GM21360 (cell line): Measurements from ENCODE around the gene COL25A1.
"Not testable (repeated sequence)": the region's sequence is repeated elsewhere in the genome, so short reads cannot be mapped to it uniquely, and the experiment has no call there.

Source experiments
- ATAC-seq: cut with Tn5 transposase; IDR thresholded peaks from one replicate; pipeline ENCODE4 v1.9.1; 2021; ENCODE audit warnings: mild to moderate bottlenecking, moderate library complexity; ENCODE audit not compliant: unreplicated experiment

COL25A1 gene

DNA sequence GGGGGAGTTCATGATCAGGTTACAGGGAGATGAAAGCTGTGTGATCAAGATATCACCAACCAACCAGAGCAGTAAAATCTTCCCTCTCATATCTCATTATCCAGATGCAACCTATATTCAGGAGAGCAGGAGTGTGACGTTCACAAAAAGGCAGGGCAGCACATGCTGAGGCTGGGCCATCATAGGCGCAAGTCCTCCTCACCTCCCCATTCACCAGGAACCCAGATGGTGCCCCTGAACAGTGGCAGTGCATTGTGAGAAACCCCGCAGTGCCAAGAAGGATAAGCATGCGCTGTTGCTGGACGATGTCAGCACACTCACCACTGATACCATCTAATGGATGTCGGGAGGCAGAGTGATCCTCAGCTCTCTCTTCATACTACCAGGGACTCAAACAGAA is 170.9 kb downstream of the COL25A1 start:
- ATAC-seq, result no peak

GRCh38 chr4:109128589-109128988 is 173.9 kb downstream of the COL25A1 start:
- no peak for ATAC-seq

DNA sequence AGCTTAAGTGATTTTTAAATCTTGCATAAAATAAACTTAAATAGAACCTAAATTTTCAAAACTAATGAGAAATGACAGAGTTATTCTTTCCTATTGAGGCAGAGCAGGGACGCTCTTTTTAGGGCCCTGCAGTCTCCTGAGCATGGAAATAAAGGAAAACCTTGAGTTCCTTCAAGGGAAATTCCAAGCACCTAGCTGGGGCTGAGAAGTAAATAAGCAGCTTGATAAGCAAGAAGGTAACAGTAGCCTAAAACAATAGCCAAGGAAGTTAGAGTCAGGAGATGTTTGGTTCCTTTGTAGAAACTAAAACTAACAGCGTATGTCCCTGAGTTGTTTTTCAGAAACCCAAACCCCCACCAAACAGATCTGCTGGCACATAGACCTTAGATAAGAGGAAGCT is 174.6 kb downstream of the COL25A1 start:
- ATAC-seq, result no peak

- ATAC-seq, result no peak
These were observed 175.6 kb downstream of the COL25A1 start for GRCh38 chr4:109126856-109127255.

DNA sequence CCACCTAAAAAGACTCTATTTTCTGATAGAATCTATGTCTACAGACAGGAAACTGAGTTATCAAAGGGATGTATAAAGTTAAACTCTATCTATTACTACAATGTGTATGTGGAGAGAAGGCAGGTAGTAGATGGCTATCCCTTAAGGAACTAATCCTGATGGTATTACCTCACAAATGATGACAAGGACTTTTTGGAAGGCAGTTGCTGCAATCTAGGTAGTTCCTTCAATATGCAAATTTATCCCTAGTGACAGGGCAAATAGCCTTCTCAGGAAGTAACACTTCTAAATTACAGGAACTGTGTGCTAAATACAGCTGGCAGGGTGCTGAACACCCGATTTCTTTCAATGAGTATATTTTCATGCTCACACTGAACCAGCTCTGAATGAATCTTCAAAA is 177.4 kb downstream of the COL25A1 start:
- ATAC-seq, result no peak

GRCh38 chr4:109123951-109124350 is 178.5 kb downstream of the COL25A1 start:
- ATAC-seq, result no peak

DNA sequence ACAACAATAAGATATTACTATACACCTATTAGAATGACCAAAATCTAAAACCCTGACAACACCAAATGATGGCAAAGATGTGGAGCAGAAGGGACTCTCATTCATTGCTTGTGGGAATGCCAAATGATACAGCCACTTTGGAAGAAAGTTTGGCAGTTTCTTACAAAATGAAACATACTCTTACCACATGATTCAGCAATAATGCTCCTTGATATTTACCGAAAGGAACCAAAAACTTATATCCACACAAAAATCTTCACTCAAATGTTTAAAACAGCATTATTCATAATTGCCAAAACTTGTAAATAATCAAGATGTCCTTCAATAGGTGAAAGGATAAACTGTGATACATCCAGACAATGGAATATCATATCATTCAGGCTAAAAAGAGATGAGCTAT is 180.9 kb downstream of the COL25A1 start:
- ATAC-seq, result no peak

- no peak for ATAC-seq
These were observed 182.6 kb downstream of the COL25A1 start for GRCh38 chr4:109119852-109120251.

DNA sequence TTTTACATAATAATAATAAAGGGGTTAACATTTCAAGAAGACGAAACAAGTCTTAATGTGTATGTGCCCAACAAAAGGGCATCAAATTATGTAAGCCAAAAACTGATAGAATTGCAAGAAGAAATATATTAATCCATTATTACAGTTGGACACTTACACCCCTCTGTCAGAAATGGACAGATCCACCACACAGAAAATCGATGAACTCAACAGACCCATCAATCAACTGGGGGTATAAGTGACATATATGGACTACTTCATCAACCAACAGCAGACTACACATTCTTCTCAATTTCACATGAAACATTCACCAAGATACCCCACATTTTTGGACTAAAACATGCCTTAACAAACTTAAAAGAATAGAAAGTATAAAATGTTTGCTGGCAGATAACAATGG is 183.8 kb downstream of the COL25A1 start:
- no peak for ATAC-seq

DNA sequence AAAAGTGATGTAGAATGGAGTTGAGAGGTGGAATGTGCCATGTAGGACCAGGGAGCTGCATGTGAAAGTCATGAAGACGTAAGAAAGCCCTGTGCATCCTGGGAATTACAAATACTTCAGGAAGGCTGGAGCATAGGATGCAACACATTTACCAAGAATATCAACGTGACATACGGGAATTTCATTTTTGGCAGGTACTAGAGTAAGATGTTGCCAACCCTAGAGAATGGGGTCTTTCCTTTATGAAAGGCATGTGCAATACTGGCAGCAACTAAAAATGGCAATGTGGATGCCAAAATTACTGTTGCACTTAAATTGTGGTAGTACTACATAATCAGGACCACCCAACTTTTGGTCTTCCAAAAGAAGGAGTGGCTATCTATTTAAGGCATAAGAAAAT is 188.0 kb downstream of the COL25A1 start:
- ATAC-seq, result no peak

DNA sequence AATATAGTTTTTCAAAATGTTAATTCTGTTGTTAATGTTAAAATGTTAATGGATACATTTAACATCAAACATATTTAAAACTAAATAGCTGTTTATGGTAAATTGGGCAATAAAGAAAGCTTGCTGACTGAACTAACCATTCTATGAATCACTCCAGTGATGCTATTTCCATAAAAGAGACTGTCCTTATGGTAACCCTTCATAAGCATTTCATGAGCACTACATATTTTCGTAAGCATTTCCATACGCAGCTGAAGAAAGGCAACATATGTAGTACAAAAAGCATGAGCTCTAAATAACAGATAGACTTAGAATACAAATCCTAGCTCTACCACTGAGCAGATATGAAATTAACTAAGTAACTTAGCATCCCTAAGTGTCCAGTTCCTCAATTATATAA is 188.9 kb downstream of the COL25A1 start:
- no peak for ATAC-seq

DNA sequence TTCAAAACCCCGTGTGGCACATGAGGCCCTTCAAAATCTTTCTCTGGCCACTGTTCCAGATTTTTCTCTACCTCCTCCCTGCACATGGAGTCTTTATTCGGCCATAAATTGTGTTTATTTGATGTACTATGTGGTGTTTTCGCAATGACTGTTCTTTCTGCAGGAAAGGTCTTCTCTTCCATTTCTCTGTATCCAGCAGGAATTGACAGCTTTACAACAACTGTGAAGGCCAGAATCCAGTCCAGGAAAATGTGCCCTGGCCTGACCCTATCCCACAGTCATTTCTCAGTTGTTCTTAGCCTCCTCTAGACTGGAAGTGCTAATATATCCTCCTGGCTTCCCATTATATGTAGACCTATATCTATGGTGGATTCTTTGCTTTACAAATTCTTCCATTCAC is 191.4 kb downstream of the COL25A1 start:
- no peak for ATAC-seq

- not testable (repeated sequence) for ATAC-seq
These were observed 194.2 kb downstream of the COL25A1 start for GRCh38 chr4:109108215-109108614.

DNA sequence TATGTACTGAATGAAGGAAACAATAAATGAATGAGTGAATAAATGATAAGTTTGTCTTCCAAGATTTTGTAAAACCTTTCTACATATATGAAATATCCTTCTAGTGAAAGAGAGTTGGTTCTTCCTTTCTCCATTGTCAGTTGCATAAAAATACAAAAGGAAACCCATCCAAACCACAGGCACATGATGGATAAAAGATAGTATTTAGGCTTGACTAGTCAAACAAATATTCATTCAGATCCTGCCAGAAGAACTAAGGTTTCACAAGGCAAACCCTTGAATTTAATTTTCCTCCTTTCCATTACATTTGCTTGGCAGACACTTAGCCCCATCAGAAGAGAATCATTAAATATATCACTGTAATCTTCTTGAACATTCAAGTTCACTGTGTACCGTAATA is 208.4 kb downstream of the COL25A1 start:
- ATAC-seq, result no peak

DNA sequence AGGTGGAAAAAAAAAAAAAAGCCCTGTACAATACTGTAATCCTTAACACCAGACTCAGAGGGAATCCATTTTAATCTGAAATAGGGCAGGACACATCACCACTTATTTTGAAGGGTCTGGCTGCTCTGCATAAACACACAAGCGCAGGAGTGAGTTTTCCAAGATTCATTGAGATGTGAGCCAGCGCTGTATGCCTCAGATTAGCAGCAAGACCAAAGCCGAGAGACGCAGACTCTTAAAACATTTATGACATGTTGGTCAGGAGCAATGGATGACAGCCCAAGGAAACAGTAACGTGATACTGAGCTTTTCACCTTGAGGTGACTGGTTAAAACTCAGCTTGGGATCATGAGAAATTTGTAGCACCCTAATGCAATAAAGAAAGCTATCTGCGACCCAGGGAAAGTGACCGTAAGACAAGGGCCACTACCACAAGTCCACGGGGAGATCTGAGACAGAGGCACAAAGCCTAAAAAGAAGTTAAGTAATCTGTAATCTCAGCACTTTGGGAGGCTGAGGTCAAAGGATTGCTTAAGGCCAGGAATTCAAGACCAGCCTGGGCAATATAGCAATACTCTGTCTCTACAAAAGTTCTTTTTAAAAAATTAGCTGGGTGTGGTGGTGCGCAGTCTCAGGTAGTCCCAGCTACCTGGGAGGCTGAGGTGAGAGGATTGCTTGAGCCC is 210.6 kb downstream of the COL25A1 start:
- no peak for ATAC-seq

GRCh38 chr4:109083911-109084310 is 218.5 kb downstream of the COL25A1 start:
- ATAC-seq, result no peak

- ATAC-seq, result no peak
These were observed 222.7 kb downstream of the COL25A1 start for GRCh38 chr4:109079731-109080130.

DNA sequence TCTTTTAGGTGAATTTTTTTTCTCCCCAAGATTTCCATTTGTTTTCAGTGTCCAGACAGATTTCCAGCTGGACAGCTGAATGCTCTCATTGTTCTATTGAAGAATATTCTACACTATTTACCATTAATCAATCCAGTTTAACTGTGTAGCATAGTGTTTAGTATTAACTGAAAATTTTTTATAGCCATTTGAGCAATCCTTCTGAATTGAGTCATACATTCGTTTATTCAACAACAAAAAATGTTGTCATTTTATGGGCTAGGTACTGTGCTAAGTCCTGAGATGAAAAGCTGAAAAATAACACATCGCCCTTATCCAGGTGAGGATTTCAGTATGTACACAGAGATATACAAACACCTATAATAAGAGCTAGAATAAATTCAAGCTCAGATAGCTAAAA is 223.3 kb downstream of the COL25A1 start:
- ATAC-seq, result no peak

- ATAC-seq, result no peak
These were observed 223.7 kb downstream of the COL25A1 start for GRCh38 chr4:109078724-109079123.

GRCh38 chr4:109077505-109077904 is 225.0 kb downstream of the COL25A1 start:
- ATAC-seq, result no peak

DNA sequence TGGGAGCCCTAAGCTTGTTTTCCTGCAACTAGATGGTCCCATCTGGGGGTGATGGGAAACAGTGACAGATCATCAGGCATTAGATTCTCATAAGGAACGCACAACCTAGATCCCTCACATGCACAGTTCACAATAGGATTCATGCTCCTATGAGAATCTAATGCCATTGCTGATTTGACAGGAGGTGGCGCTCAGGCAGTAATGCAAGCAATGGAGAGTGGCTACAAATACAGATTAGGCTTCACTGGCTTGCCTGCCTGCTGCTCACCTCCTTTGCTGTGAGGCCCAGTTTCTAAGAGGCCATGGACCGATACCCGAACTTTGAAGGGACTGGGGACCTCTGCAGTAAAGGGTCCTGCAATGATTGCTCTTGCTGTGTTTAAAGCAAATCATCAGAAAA is 225.7 kb downstream of the COL25A1 start:
- ATAC-seq, result not testable (repeated sequence)

GRCh38 chr4:109075621-109076020 is 226.8 kb downstream of the COL25A1 start:
- no peak for ATAC-seq

GRCh38 chr4:109072595-109072994 is 229.9 kb downstream of the COL25A1 start:
- ATAC-seq, result no peak
